Epithelial cell of esophagus (primary cell): ENCODE results near the gene ZNF469.

Experiments
- DNase-seq: peaks from one replicate; pipeline ENCODE4 v3.0.0; 2010; ENCODE audit warnings: low read depth
- H3K4me3 ChIP-seq: 2 replicates; pipeline ENCODE4 v1.5.1; 2011; ENCODE audit warnings: mild to moderate bottlenecking, low read length, control low read depth
- CTCF ChIP-seq: IDR thresholded peaks from 2 replicates; pipeline ENCODE4 v1.5.1; 2011; ENCODE audit warnings: low read depth, mild to moderate bottlenecking, low read length, control low read depth, inconsistent platforms; ENCODE audit not compliant: insufficient read depth; ENCODE audit errors: missing control alignments

The ZNF469 gene

GRCh38 chr16:88413231-88413630, 30.5 kb downstream of the ZNF469 start:
- TF ChIP-seq CTCF = no peak
- no peak overlapping the region for H3K4me3 ChIP-seq
- no peak for DNase-seq

- no peak for DNase-seq
- TF ChIP-seq CTCF = no peak
- H3K4me3 ChIP-seq = no peak overlapping the region
These were observed 30.9 kb downstream of the ZNF469 start for GRCh38 chr16:88413631-88414030.

- no peak for TF ChIP-seq CTCF
- H3K4me3 ChIP-seq = no peak overlapping the region
- DNase-seq = no peak
These were observed 32.0 kb downstream of the ZNF469 start for GRCh38 chr16:88414521-88415380.

- no peak for DNase-seq
- H3K4me3 ChIP-seq = no peak overlapping the region
- TF ChIP-seq CTCF = no peak
These were observed 32.6 kb downstream of the ZNF469 start for GRCh38 chr16:88415381-88415705.

- no peak for DNase-seq
- no peak overlapping the region for H3K4me3 ChIP-seq
- no peak for TF ChIP-seq CTCF
These were observed 33.1 kb downstream of the ZNF469 start for GRCh38 chr16:88415713-88416323.

- no peak for DNase-seq
- TF ChIP-seq CTCF = no peak
- H3K4me3 ChIP-seq = no peak overlapping the region
These were observed 33.9 kb downstream of the ZNF469 start for GRCh38 chr16:88416686-88417085.
